Fibroblast of the aortic adventitia (primary cell): ENCODE measurements around the gene MXRA5. TPM values are rescaled to one million over a fixed set of nuclear protein-coding genes. Genes with fewer than 3 reads are reported as not detected.
"Not testable (repeated sequence)": the region's sequence is repeated elsewhere in the genome, so short reads cannot be mapped to it uniquely, and the experiment has no call there.

Experiments
- DNase-seq: peaks from one replicate; pipeline ENCODE4 v3.0.0-alpha.2; 2010; ENCODE audit warnings: low read depth
- H3K4me3 ChIP-seq: 2 replicates; pipeline ENCODE4 v1.5.1; 2011; ENCODE audit warnings: low read depth, mild to moderate bottlenecking, control low read depth, low read length, moderate library complexity
- total RNA-seq: library from RNA; depleted of rRNA; stranded (reverse); fragments of >200 nt; gene quantifications from 2 replicates; pipeline ENCODE4 v1.2.3, GENCODE V29; 2012; ENCODE audit warnings: low replicate concordance
- TF ChIP-seq, protein P1 (sequence below): IDR thresholded peaks from 2 replicates; pipeline ENCODE4 v1.5.1; 2011; ENCODE audit warnings: mild to moderate bottlenecking, low read length, control low read depth, inconsistent platforms; ENCODE audit not compliant: insufficient read depth

The MXRA5 gene
- total RNA-seq, 1 donor: 4.7 TPM

DNA sequence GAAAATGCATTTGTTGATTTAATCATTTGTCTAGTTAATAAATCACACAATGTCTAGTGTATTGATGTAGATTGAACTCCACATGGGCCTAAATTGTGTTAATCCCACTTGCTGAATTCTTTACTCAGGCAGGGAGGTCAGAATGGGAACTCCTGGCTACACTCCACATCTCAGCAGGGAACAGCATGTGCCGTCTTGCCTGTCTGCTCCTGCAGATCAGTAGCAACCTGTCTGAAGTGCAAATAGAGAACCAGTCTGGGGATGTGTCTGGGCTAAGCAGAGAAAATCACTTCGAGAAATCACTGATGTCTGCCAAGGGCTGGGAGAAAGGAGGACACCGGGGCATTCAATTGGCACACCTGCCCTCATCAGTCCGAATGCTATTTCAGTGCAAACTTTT lies 16.5 kb upstream of the MXRA5 start:
- DNase-seq: no peak
- no peak overlapping the region for H3K4me3 ChIP-seq
- TF ChIP-seq, protein P1, sequence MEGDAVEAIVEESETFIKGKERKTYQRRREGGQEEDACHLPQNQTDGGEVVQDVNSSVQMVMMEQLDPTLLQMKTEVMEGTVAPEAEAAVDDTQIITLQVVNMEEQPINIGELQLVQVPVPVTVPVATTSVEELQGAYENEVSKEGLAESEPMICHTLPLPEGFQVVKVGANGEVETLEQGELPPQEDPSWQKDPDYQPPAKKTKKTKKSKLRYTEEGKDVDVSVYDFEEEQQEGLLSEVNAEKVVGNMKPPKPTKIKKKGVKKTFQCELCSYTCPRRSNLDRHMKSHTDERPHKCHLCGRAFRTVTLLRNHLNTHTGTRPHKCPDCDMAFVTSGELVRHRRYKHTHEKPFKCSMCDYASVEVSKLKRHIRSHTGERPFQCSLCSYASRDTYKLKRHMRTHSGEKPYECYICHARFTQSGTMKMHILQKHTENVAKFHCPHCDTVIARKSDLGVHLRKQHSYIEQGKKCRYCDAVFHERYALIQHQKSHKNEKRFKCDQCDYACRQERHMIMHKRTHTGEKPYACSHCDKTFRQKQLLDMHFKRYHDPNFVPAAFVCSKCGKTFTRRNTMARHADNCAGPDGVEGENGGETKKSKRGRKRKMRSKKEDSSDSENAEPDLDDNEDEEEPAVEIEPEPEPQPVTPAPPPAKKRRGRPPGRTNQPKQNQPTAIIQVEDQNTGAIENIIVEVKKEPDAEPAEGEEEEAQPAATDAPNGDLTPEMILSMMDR: no peak

DNA sequence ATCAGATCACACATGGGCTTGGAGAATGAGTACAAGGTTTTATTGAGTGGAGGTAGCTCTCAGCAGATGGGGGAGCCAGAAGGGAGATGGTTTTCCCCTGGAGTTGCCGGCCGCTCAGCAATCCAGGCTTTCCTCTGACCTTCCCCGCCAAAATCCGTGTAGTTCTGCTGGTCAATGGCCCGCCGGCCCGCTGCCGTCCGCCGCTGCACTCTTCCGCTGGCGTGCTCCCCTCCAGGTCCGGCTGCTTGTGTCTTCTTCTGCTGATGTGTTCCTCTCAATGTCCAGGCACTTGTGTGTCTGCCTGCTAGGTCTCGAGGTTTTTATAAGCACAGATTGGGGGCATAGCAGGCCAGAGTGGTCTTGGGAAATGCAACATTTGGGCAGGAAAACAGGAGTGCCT lies 14.4 kb upstream of the MXRA5 start:
- no peak overlapping the region for H3K4me3 ChIP-seq
- TF ChIP-seq, protein P1: no peak
- DNase-seq: no peak

DNA sequence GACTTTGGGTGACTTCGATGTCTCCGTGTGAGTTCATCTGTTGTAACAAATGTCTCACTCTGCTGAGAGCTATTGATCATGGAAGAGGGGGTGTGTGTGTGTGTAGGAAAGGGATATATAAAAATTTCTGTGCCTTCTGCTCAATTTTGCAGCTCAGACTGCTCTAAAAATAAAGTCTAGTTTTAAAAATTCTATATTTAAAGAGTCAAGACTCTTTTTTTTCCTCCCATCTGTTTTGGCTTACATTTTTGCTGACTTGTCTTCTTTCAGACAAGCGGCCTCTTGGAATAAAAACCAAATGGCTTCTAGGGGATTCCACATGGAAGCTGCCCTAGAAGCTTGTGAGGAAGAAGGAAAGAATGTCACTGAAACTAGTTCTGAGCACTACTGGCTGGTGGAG lies 6.3 kb upstream of the MXRA5 start:
- not testable (repeated sequence) for H3K4me3 ChIP-seq, DNase-seq

DNA sequence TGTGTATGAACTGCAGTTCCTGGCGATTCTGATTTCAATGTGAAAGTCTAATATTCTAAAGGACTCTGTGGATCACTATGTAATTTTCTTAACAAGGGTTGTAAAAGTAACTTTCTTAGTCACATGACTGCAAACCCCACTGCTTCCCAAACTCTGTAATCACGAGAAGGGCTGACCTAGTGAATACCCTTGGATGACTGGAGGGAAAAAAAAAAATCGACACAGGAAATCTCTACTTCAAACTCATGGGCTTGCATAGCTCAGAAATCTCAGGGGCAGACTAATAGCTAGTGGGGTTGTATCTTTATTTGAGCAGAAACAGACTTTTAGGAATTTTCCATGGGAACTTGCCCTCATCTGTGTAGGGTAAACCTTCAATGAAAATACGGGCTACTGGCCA lies 4.8 kb upstream of the MXRA5 start:
- no peak for DNase-seq
- no peak overlapping the region for H3K4me3 ChIP-seq
- TF ChIP-seq, protein P1: no peak

DNA sequence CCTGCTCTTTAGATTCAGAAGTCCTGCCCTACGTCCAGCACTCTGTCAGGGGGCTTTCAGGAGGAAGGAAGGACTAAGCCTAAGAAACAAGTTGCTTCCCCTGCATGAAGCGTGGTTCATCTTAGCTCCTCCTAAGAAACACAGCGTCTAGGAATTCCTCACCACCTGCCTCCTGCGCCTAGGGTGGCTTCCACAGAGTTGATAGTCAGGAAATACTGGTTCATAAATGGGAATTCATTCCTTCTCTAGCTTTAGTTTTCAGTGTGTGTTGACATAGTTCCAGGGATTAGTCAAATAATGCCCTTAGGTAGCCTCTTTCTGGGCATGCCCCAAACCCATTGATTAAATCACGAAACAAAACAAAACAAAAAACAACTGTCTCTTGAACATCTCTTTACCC lies 1.7 kb upstream of the MXRA5 start:
- TF ChIP-seq, protein P1: no peak
- no peak for DNase-seq
- H3K4me3 ChIP-seq: no peak overlapping the region

DNA sequence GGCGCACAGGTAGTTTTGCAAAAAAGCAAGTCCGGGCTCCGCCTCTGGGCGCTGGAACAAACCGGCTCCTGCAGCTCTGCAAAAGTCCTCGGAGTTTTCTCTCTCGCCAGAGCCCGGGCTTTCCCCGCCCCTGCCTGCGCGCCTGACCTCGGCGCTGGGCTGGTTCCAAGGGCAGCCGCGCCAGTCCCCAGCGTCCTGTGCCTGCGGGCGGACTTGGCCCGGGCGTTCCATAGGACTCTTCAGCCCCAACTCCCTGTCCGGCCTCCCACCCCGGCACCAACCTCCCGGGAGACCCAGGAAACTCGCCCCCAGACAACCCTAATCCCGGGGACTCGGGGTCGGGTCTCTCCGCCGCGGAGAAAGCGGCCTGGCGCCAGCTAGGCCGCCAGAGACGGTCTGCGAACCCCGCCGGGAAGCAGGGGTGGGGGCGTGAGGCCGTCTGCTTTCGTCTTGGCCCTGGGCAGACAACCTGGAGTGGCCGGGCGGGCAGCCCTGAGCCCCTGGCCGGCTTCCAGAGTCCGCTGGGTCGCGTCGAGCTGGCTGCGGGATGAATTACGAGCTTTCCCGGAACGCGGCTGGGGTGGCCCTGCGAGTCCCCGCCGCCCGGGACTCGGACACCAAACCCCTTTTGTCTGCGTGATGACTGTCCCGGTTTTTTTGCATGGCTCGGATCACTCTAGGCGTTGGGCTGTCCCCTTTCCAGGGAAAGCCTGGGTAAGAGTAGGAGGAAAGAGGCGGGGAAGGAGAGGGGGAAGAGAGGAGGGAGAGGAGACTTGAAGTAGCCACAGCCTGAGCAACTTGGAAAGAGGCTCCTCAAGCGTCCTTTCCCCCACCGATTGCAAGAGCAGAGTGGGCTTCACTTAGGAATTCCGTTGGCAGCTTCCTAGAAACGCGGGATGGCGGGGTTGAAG lies 916 bp downstream of the MXRA5 start:
- peak overlapping the region; percentile 55 for H3K4me3 ChIP-seq
- DNase-seq: peak; percentile 43
- TF ChIP-seq, protein P1: no peak

DNA sequence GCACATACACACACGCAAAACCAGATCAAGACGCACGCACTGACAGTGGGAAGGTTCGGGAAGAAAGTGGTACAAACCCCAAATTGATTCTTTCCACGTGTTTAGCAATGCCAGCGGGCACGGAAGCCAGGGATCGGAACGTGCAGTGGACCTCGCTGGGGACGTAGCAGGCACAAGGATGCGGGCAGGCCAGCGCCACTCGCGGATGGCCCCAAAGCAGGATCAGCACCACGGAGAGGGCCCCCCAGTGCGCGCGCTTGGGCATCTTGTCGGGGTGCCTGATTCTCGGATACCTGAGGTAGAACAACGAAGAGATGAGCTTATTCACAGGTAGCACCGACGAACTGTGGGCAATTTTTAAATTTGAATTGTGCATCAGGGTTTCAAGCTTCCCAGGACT lies 2.9 kb downstream of the MXRA5 start:
- H3K4me3 ChIP-seq, DNase-seq: not testable (repeated sequence)

DNA sequence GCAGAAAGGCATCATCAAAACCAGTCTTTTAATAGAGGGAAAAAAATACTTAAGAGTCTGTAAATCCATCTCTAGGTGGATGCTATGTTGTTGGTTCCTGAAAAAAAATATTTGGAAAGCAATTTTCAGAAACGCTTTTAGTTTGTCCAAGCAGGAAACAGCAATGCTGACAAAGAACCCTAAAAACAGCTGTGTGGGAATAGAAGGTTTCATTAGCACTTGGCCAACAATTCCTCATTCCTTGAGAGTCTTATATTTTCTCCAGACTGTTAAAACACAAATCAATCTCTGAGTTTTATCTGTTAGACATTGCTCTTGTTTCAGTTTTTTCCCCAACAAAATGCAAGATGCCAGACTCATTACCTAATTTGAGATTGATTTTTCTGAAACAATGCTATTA lies 6.4 kb downstream of the MXRA5 start:
- TF ChIP-seq, protein P1: no peak
- no peak for DNase-seq
- no peak overlapping the region for H3K4me3 ChIP-seq
